Right renal pelvis (tissue), 4 donors: ENCODE results near the gene POMC. TPM values are rescaled to one million over a fixed set of nuclear protein-coding genes. Genes with fewer than 3 reads are reported as not detected.
"Not testable (repeated sequence)": the region's sequence is repeated elsewhere in the genome, so short reads cannot be mapped to it uniquely, and the experiment has no call there.

Experiments used
- DNase-seq, 4 donors: peaks; one replicate each; pipeline ENCODE4 v3.0.0-alpha.2; 2013; ENCODE audit warnings: low read depth in 4 of 4, low spot score in 3 of 4, missing footprints in 1 of 4
- polyA plus RNA-seq, 4 donors: library from polyadenylated mRNA; unstranded; fragments of 120-200 nt; gene quantifications; one replicate each; pipeline ENCODE4 v1.2.1, GENCODE V29; 2013; ENCODE audit not compliant: insufficient read length in 4 of 4

The POMC gene
- polyA plus RNA-seq, 4 donors = 4.9 to 11.9 (median 7.7) TPM

DNA sequence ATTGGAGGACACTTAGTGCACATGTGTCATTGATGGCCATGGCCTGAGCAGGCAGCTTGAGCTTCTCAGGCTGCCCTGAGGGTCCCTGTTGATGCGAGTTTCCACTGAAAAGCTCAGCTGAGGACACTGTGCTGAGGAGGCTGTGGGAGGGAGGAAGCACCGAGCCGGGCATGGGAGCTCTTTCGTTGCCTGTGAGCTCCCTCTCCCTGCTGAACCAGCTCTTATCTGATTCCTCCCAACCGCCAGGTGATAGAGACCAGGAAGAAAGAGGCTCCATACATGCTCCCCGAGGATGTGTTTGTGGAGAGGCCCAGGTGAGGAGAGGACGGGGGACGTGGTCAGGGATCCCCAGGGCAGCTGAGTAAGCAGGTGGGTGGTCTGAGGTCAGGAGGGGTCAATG lies 27.3 kb downstream of the POMC start:
- no peak for DNase-seq

- not testable (repeated sequence) for DNase-seq
These were observed 27.8 kb downstream of the POMC start for GRCh38 chr2:25140535-25140934.

- no peak for DNase-seq
These were observed 35.7 kb downstream of the POMC start for GRCh38 chr2:25132693-25133092.

DNA sequence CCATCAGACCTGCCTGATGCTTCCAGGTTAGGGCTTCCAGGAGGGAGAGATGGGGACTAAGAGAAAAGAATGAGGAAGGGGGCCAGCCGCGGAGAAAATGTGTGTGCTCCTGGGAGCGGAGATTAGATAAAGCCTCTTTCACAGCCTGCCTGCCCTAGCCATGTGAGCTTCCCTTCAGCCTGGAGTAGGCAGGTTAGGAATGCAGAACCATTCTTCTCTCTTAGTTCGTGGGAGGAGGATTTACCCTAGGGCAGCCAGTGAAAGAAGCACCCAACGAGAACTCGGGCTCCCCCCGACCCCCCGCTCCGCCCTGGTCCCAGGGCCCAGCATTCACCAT lies 36.1 kb downstream of the POMC start:
- DNase-seq = no peak

DNA sequence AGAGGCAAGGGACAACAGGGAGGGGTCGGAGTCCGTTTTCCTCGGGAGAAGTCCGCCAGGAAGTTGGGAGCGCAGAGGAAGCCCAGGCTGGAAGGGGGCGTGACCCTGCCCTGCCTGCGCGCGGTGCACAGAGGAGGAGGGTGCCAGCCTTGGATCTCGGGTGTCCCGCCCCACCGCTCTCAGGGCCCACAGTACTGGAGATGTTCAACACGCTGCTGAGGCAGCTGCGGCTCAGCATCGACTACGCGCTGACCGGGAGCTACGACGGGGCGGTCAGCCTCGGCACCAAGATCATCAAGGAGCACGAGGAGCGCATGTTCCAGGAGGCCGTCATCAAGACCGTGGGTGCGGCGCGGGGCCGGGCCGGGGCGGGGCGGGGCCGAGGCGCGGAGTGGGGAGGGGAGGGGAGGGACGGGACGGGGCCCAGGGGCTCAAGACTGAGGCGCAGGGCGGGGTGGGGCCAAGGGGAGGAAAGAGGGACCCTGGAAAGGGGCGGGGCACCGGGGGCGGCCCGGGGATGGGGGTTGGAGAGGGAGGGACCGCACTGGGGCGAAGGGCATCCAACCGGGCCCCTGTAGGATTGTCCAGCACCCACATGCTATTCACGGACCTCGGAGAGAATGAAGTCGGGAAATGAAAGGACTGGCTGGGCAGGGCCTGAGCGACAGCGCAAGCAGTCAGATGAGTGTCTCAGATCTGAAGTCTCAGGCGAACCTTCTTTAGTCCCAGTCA lies 36.6 kb downstream of the POMC start:
- DNase-seq = no peak

DNA sequence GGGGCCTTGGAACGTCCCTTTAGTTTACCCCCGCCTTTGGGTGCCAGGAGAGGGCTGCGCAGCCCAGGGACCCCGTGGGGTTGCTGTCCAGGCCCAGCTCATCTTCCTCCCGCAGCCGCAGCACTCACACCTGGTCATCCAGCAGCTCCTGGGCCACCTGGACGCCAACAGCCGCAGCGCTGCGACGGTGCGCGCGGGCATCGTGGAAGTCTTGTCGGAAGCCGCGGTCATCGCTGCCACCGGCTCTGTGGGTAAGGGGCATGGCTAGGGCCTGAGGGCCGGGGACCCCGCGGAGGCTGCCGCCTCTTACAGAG lies 37.2 kb downstream of the POMC start:
- DNase-seq = no peak

GRCh38 chr2:25129901-25130520 lies 38.4 kb downstream of the POMC start:
- no peak for DNase-seq

DNA sequence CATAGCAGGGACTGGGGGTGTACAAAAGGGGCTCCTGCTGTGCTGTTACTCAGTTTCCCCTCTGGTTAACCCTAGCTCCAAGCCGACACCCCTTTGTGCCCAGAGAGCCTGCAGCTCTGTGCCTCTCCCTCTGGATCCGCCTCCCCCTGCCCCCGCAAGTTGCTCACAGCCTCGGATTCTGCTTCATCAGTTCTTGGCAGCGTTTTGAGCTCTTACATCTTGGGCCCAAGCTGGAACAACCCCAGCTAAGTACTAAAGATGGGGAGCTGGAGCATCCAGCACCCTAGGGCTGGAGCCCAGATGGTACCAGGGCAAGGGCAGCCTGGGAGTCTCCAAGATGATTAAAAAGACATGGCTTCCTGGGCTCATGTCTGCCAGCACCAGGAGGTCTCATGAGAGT lies 40.7 kb downstream of the POMC start:
- no peak for DNase-seq

GRCh38 chr2:25127071-25127470 lies 41.3 kb downstream of the POMC start:
- not testable (repeated sequence) for DNase-seq

DNA sequence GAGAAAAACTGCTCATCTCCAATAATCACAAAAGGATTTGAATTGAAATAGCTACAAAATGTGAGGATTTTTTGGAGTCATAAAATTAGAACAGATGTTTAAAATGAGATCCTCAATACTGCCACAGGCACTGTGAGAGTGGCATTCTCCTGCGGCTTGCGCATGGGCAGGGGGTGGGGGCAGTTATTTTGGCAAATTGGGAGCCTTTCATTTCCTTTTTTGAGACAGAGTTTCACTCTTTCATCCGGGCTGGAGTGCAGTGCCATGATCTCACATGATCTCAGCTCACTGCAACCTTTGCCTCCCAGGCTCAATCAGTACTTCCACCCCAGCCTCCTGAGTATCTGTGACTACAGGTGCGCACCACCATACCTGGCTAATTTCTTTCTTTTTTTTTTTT lies 42.4 kb downstream of the POMC start:
- no peak for DNase-seq

- no peak for DNase-seq
These were observed 43.2 kb downstream of the POMC start for GRCh38 chr2:25125189-25125588.

DNA sequence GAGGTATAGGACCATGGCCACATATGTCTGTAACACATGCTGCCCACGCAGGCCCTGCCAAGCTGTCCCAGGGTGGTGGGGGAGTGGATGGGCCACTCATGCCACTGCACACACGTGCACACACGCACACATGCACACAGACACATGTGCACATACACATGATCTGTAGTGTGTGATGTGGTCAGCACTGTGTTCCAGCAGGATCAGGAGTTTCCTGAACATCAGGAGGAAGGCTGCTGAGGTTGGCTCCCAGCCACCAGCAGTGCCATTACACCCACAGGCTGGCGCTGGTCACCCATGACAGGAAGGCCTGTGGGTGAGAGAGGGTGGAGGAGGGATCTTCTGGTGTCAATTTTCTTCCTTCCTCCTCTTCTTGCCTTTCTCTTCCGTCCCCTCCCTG lies 44.7 kb downstream of the POMC start:
- no peak for DNase-seq

DNA sequence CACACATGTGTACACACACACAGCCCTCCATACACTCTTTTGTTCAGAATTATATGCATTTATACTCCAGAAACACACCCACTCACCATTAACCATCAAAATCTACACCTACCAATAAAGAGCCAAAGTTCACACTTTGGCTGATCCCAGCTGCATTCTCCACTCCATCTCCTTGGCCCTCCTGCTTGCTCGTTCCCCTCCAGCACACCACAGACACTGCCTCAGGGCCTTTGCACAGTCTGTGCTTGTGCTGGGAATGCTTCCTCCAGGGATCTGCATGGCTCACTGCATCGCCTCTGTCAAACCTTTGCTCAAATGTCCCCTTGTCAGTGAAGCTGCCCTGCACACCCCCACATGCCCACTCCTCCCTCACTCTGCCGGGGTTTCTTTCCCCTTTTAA lies 46.0 kb downstream of the POMC start:
- no peak for DNase-seq

- DNase-seq = no peak
These were observed 49.1 kb downstream of the POMC start for GRCh38 chr2:25119263-25119662.

DNA sequence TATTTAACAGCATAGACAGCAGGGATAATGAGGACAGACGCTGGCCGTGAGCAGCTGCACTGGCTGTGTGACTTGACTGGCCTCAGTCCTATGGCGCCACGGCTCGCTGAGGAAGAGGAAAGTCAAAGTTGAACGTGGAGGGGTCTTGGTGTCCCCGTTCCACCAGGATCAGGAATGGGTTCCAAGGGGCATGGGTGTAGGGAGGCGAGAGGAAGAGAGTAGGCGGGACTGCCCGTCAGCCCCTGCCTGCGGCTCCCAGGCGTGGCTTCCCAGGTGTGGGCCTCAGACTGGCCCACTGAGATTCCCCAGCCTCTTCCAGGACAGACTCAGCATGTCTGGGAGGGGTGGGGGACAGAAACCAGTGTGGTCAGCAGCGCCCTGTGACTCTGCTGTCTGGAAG lies 51.4 kb downstream of the POMC start:
- no peak for DNase-seq

- no peak for DNase-seq
These were observed 52.5 kb downstream of the POMC start for GRCh38 chr2:25115902-25116301.

DNA sequence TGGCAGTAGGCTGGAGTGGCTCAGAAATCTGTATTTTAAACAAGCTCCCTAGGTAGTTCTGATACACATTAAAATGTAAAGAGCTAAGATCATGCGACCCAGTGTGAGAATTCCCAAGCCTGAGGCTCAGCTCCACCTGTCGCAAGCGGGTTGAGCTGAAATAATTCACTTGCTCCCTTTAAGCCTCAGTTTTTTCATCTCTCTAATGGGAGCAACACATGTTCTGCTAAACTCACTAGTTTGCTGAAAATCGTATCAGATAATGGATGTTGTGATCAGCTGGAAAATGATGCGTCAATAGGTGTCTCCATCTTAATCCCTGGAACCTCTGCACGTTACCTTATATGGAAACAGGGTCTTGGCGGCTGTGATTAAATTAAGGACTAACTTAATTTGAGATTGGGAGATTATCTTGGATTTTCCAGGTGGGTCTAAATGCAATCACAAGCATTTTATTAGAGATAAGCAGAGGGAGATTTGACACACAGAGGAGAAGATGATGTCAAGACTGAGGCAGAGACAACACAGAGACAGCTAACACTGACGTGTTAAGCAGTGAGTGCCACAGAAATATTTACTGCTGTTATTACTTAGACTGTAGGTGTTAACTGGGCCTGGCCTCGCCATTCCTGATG lies 53.0 kb downstream of the POMC start:
- no peak for DNase-seq

DNA sequence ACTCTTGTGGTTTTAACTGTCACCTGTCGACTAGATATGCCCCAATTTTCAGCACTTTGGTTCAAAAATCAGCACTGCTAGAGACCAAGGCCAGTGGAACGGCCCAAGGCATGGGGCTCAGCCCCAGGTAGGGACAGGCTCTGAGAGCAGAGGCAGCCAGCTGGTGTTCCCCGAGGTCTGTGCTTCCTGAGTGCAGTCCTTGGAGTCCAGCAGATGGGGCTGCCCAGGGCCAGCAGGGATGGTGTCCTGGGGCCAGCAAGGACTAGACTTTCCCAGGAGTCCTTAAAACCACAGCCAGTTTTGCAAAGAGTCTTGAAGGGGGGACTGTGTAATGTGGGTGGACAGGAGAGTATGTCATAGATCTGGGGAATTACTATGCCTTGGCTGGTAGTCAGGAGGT lies 56.3 kb downstream of the POMC start:
- no peak for DNase-seq
